ENCODE data around the gene DAPK1.

The DAPK1 gene

GRCh38 chr9:87465816-87466215 lies 31.9 kb upstream of the DAPK1 start:
- H3K4me3 ChIP-seq (replicated peaks in 1 of 2; ENCODE audit: low read depth in 2 of 2, low read length in 2 of 2) = no peak overlapping the region
- no peak for DNase-seq (ENCODE audit: low read depth in 2 of 2)
- TF ChIP-seq, protein P1, sequence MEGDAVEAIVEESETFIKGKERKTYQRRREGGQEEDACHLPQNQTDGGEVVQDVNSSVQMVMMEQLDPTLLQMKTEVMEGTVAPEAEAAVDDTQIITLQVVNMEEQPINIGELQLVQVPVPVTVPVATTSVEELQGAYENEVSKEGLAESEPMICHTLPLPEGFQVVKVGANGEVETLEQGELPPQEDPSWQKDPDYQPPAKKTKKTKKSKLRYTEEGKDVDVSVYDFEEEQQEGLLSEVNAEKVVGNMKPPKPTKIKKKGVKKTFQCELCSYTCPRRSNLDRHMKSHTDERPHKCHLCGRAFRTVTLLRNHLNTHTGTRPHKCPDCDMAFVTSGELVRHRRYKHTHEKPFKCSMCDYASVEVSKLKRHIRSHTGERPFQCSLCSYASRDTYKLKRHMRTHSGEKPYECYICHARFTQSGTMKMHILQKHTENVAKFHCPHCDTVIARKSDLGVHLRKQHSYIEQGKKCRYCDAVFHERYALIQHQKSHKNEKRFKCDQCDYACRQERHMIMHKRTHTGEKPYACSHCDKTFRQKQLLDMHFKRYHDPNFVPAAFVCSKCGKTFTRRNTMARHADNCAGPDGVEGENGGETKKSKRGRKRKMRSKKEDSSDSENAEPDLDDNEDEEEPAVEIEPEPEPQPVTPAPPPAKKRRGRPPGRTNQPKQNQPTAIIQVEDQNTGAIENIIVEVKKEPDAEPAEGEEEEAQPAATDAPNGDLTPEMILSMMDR (IDR thresholded peaks at IDR 0.05; ENCODE audit: low read depth, low read length) = no peak

DNA sequence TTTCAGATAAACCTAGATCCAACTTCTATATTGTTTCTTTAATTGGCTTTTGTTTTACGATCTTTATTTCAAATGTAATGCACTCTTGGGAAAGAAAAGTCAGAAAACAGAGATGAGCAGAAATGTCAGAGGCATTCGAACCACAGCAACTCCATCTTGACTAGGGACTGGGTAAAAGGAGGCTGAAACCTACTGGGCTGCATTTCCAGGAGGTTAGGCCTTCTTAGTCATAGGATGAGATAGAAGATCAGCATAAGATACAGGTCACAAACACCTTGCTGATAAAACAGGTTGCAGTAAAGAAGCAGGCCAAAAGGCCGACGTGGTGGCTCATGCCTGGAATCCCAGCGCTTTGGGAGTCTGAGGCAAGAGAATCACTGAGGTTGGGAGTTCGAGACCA lies 30.5 kb upstream of the DAPK1 start:
- no peak for DNase-seq (ENCODE audit: low read depth in 2 of 2)
- TF ChIP-seq, protein P1 (IDR thresholded peaks at IDR 0.05; ENCODE audit: low read depth, low read length) = no peak
- no peak overlapping the region for H3K4me3 ChIP-seq (replicated peaks in 1 of 2; ENCODE audit: low read depth in 2 of 2, low read length in 2 of 2)

DNA sequence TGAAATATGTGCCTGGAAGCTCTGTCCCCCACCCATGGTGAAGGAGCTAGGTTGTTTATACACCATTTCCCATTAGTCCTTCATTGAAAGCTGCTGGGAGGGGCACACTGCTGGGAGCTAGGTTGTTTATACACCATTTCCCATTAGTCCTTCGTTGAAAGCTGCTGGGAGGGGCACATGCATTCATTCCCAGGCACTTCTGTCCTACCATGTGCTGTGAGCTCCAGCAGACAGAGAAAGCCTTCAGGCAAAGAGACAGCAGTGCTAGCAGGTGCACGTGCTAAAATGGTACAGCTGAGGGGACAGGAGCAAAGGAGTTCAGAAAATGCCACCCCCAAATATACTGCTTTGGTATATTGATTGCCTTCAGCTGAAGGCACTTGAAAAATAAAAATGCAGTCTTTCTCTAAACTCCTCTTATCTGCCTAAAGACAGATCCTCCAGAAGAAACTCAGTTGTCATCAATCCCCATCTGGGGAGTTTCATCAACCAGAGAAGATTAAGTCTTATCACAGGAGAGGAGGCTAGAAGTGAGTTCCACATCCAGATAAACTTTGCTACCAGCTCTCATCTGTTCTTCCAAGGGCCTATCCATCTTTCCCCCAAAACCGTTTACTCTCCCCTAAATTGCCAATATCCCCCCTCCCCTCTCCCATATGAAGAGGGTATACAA lies 27.7 kb upstream of the DAPK1 start:
- no peak for DNase-seq (ENCODE audit: low read depth in 2 of 2)
- no peak overlapping the region for H3K4me3 ChIP-seq (replicated peaks in 1 of 2; ENCODE audit: low read depth in 2 of 2, low read length in 2 of 2)
- TF ChIP-seq, protein P1 (IDR thresholded peaks at IDR 0.05; ENCODE audit: low read depth, low read length) = no peak

DNA sequence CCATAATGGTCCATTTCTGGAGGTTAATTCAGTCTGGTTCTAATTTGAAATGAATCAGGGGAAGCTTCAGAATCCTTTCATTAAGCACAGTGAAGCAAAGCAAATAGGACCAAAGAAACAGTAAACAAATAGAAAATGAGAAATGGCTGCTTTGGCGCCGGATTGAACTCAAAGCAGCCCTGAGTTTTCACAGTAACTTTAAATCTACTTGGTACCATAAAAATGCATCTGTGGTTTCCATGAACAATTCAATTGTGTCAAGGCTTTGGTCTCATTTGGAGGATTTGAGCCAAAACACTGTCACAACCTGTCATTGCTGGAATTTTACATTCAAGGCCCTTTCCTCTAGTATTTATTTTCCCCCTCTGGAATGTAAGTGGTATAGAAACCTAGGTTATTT lies 25.9 kb upstream of the DAPK1 start:
- no peak for DNase-seq (ENCODE audit: low read depth in 2 of 2)
- no peak overlapping the region for H3K4me3 ChIP-seq (replicated peaks in 1 of 2; ENCODE audit: low read depth in 2 of 2, low read length in 2 of 2)
- TF ChIP-seq, protein P1 (IDR thresholded peaks at IDR 0.05; ENCODE audit: low read depth, low read length) = no peak

DNA sequence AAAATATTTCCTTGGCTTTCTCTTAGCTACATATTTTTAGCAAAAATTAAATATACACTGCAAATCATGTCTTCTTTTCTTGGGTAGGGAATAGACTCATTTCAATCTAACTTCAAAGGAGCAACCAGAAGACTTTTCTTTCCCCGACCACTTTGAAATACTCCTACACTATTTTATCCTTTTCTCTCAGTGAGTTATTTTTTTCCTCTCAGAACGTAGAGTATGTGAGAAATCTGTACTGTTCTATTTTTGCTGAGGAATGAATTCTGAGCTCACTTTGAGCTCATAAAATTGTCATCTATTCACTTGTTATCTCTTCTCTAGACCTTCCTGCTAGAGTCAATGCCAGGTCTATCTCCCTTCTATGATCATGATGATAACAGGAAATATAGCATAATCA lies 22.2 kb upstream of the DAPK1 start:
- H3K4me3 ChIP-seq (replicated peaks in 1 of 2; ENCODE audit: low read depth in 2 of 2, low read length in 2 of 2) = no peak overlapping the region
- DNase-seq (ENCODE audit: low read depth in 2 of 2) = no peak
- TF ChIP-seq, protein P1 (IDR thresholded peaks at IDR 0.05; ENCODE audit: low read depth, low read length) = no peak

- no peak overlapping the region for H3K4me3 ChIP-seq (replicated peaks in 1 of 2; ENCODE audit: low read depth in 2 of 2, low read length in 2 of 2)
- no peak for DNase-seq (ENCODE audit: low read depth in 2 of 2)
- TF ChIP-seq, protein P1 (IDR thresholded peaks at IDR 0.05; ENCODE audit: low read depth, low read length) = no peak
Observed at GRCh38 chr9:87478226-87478992, 19.3 kb upstream of the DAPK1 start.
